Measurements from ENCODE around the gene UBE2A. TPM values are rescaled to one million over a fixed set of nuclear protein-coding genes. Genes with fewer than 3 reads are reported as not detected.

UBE2A gene
- polyA plus RNA-seq, 1 donor from 2014 or later, result 129 TPM

DNA sequence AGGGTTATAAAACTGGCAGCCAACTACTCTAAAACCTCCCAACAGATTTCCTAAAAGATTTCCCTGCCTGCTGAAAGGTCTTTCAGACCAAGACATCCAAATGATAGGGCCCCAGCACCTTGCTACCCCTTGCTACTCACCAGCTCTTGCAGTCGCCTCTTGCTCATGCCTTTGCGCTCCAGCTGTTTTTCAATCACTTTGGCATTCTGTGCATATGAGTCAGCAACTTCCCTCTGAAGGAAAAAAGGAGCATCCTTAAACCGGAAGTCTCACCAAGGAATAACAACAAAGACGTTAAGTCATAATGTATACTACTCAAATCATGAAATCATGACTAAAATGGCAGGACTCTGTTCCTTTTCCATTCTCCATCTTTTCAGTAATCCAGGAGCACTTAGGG, 33.2 kb upstream of the UBE2A start:
- H3K9ac ChIP-seq (ENCODE audit: low read length), result no peak overlapping the region
- no peaks in the 10 kb centered on the region for H3K36me3 ChIP-seq (ENCODE audit: insufficient read depth, low read length)
- no peak overlapping the region for H3K4me2 ChIP-seq (ENCODE audit: low read length)
- no peaks in the 10 kb centered on the region for H3K79me2 ChIP-seq (replicated peaks; ENCODE audit: insufficient read depth, low read length)
- H2AFZ ChIP-seq (ENCODE audit: low read depth, low read length), result no peak overlapping the region
- H3K27ac ChIP-seq (ENCODE audit: low read length), result no peak overlapping the region
- H3K9me3 ChIP-seq (ENCODE audit: low read length), result no peaks in the 10 kb centered on the region
- no peak for TF ChIP-seq EZH2 (IDR thresholded peaks at IDR 0.05; ENCODE audit: borderline replicate concordance, insufficient read depth, low read length, poor library complexity, severe bottlenecking)
- TF ChIP-seq EP300 (conservative IDR thresholded peaks at IDR 0.05; ENCODE audit: poor library complexity, severe bottlenecking), result no peak
- no peak for TF ChIP-seq POLR2AphosphoS5 (IDR thresholded peaks at IDR 0.05)
- TF ChIP-seq RAD21 (conservative IDR thresholded peaks at IDR 0.05), result no peak
- TF ChIP-seq, protein P1, sequence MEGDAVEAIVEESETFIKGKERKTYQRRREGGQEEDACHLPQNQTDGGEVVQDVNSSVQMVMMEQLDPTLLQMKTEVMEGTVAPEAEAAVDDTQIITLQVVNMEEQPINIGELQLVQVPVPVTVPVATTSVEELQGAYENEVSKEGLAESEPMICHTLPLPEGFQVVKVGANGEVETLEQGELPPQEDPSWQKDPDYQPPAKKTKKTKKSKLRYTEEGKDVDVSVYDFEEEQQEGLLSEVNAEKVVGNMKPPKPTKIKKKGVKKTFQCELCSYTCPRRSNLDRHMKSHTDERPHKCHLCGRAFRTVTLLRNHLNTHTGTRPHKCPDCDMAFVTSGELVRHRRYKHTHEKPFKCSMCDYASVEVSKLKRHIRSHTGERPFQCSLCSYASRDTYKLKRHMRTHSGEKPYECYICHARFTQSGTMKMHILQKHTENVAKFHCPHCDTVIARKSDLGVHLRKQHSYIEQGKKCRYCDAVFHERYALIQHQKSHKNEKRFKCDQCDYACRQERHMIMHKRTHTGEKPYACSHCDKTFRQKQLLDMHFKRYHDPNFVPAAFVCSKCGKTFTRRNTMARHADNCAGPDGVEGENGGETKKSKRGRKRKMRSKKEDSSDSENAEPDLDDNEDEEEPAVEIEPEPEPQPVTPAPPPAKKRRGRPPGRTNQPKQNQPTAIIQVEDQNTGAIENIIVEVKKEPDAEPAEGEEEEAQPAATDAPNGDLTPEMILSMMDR (IDR thresholded peaks at IDR 0.05; ENCODE audit: poor library complexity, severe bottlenecking), result no peak
- TF ChIP-seq MXI1 (conservative IDR thresholded peaks at IDR 0.05; ENCODE audit: poor library complexity, severe bottlenecking), result no peak
- TF ChIP-seq, protein P2, sequence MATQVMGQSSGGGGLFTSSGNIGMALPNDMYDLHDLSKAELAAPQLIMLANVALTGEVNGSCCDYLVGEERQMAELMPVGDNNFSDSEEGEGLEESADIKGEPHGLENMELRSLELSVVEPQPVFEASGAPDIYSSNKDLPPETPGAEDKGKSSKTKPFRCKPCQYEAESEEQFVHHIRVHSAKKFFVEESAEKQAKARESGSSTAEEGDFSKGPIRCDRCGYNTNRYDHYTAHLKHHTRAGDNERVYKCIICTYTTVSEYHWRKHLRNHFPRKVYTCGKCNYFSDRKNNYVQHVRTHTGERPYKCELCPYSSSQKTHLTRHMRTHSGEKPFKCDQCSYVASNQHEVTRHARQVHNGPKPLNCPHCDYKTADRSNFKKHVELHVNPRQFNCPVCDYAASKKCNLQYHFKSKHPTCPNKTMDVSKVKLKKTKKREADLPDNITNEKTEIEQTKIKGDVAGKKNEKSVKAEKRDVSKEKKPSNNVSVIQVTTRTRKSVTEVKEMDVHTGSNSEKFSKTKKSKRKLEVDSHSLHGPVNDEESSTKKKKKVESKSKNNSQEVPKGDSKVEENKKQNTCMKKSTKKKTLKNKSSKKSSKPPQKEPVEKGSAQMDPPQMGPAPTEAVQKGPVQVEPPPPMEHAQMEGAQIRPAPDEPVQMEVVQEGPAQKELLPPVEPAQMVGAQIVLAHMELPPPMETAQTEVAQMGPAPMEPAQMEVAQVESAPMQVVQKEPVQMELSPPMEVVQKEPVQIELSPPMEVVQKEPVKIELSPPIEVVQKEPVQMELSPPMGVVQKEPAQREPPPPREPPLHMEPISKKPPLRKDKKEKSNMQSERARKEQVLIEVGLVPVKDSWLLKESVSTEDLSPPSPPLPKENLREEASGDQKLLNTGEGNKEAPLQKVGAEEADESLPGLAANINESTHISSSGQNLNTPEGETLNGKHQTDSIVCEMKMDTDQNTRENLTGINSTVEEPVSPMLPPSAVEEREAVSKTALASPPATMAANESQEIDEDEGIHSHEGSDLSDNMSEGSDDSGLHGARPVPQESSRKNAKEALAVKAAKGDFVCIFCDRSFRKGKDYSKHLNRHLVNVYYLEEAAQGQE (IDR thresholded peaks at IDR 0.05; ENCODE audit: borderline replicate concordance), result no peak
- no peak for TF ChIP-seq SMC3 (conservative IDR thresholded peaks at IDR 0.05; ENCODE audit: poor library complexity)
- TF ChIP-seq TAF1 (IDR thresholded peaks at IDR 0.05; ENCODE audit: low read depth), result no peak
- no peaks in the 10 kb centered on the region for H3K27me3 ChIP-seq (ENCODE audit: insufficient read depth, low read depth, low read length)
- H3K4me3 ChIP-seq (ENCODE audit: low read length), result no peak overlapping the region
- H3F3A ChIP-seq (ENCODE audit: insufficient read depth, low read length, poor library complexity, severe bottlenecking), result no peaks in the 10 kb centered on the region
- H3K9me2 ChIP-seq (ENCODE audit: insufficient read depth, low read length), result no peaks in the 10 kb centered on the region
- H4K20me1 ChIP-seq (ENCODE audit: insufficient read depth), result no peaks in the 10 kb centered on the region

DNA sequence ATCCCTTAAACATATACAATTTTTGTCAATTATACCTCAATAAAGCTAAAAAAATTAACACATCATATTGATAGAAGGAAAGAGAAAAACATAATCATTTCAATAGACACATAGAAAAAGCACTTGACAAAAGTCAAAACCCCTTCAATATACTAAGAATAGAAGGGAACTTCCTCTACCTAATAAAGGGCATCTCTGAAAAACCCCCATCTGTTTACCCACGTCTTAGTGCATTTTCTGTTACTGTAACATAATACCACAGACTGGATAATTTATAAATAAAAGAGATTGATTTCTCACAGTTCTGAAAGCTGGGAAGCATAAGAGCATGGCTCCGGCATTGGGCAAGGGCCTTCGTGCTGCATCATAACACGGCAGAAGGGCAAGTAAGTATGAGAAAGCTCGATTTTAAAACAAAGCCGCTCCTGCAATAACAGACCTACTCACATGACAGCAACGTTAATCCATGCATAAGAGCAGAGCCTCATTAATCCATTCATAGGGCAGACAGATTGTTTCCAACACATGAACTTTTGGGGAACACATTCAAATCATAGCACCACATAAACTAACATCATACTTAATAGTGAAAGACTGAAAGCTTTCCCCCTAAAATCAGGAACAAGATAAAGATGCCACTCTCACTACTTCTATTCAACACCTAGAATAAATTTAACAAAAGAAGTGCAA, 24.9 kb upstream of the UBE2A start:
- H2AFZ ChIP-seq (ENCODE audit: low read depth, low read length), result no peak overlapping the region
- no peaks in the 10 kb centered on the region for H3K9me2 ChIP-seq (ENCODE audit: insufficient read depth, low read length)
- H3K9me3 ChIP-seq (ENCODE audit: low read length), result no peaks in the 10 kb centered on the region
- H3K4me2 ChIP-seq (ENCODE audit: low read length), result no peak overlapping the region
- H3K36me3 ChIP-seq (ENCODE audit: insufficient read depth, low read length), result no peaks in the 10 kb centered on the region
- no peak overlapping the region for H3K27ac ChIP-seq (ENCODE audit: low read length)
- no peaks in the 10 kb centered on the region for H4K20me1 ChIP-seq (ENCODE audit: insufficient read depth)
- TF ChIP-seq TAF1 (IDR thresholded peaks at IDR 0.05; ENCODE audit: low read depth) (no peak), EP300 (conservative IDR thresholded peaks at IDR 0.05; ENCODE audit: poor library complexity, severe bottlenecking) (no peak), MXI1 (conservative IDR thresholded peaks at IDR 0.05; ENCODE audit: poor library complexity, severe bottlenecking) (no peak), POLR2AphosphoS5 (IDR thresholded peaks at IDR 0.05) (no peak), EZH2 (IDR thresholded peaks at IDR 0.05; ENCODE audit: borderline replicate concordance, insufficient read depth, low read length, poor library complexity, severe bottlenecking) (no peak), RAD21 (conservative IDR thresholded peaks at IDR 0.05) (no peak), SMC3 (conservative IDR thresholded peaks at IDR 0.05; ENCODE audit: poor library complexity) (no peak)
- TF ChIP-seq, protein P1 (IDR thresholded peaks at IDR 0.05; ENCODE audit: poor library complexity, severe bottlenecking), result no peak
- TF ChIP-seq, protein P2 (IDR thresholded peaks at IDR 0.05; ENCODE audit: borderline replicate concordance), result no peak
- H3K27me3 ChIP-seq (ENCODE audit: insufficient read depth, low read depth, low read length), result no peaks in the 10 kb centered on the region
- no peak overlapping the region for H3K9ac ChIP-seq (ENCODE audit: low read length)
- H3K4me3 ChIP-seq (ENCODE audit: low read length), result no peak overlapping the region
- H3K79me2 ChIP-seq (replicated peaks; ENCODE audit: insufficient read depth, low read length), result no peaks in the 10 kb centered on the region
- no peaks in the 10 kb centered on the region for H3F3A ChIP-seq (ENCODE audit: insufficient read depth, low read length, poor library complexity, severe bottlenecking)

All from neural cell (in vitro differentiated cells).